A549 (cell line): ENCODE measurements around the gene RIN2. TPM values are rescaled to one million over a fixed set of nuclear protein-coding genes. Genes with fewer than 3 reads are reported as not detected.

Experiments used
- ATAC-seq, 2 experiments: fragments of 200-7000 bp in 1 of 2; fragments of >200 bp in 1 of 2; cut with Nextera tagmentation in 1 of 2; cut with Tn5 transposase in 1 of 2; 3 replicates each; pipeline versions ENCODE4 v1.8.0 to v1.9.1; 2018 to 2020; ENCODE audit warnings: mild to moderate bottlenecking in 1 of 2, moderate library complexity in 1 of 2
- CTCF ChIA-PET: fragments of 300-600 bp; sonication (Branson Sonifier 250); formaldehyde crosslinking; extraction: SDS; loops from one replicate; lab custom pipeline; 2021; ENCODE audit warnings: antibody characterized with exemption, inconsistent platforms; lab: Yijun Ruan, JAX
- POLR2A ChIA-PET: fragments of 350-600 bp; formaldehyde crosslinking; extraction: SDS; loops from one replicate; lab custom pipeline; 2021; ENCODE audit warnings: antibody characterized with exemption, inconsistent platforms; lab: Yijun Ruan, JAX
- DNase-seq, 2 experiments: peaks; one replicate each; pipeline versions ENCODE4 v3.0.0 to v3.0.0-alpha.2; 2011 to 2016; ENCODE audit warnings: low read depth in 1 of 2, low spot score in 1 of 2
- FAIRE-seq: peaks from 2 replicates; lab custom pipeline; 2011; peaks lifted over from hg19 to GRCh38; lab: Jason Lieb, UNC
- H3K27ac ChIP-seq, 2 experiments: fragments of >200 bp; sonication (Bioruptor Twin); formaldehyde crosslinking; 3 replicates each; pipeline ENCODE4 v1.5.1; 2016 to 2017
- H3K4me1 ChIP-seq: fragments of >200 bp; sonication (Bioruptor Twin); formaldehyde crosslinking; 3 replicates; pipeline ENCODE4 v1.6.1; 2016
- H3K4me2 ChIP-seq: fragments of >200 bp; sonication (Bioruptor Twin); formaldehyde crosslinking; 3 replicates; pipeline ENCODE4 v1.6.1; 2016
- H3K4me3 ChIP-seq: fragments of >200 bp; sonication (Bioruptor Twin); formaldehyde crosslinking; 3 replicates; pipeline ENCODE4 v1.5.1; 2016
- H3K9me3 ChIP-seq: fragments of >200 bp; sonication (Bioruptor Twin); formaldehyde crosslinking; 3 replicates; pipeline ENCODE4 v1.6.1; 2016
- BHLHE40 ChIP-seq: IDR thresholded peaks from 2 replicates; pipeline ENCODE4 v1.6.1; 2012; ENCODE audit warnings: low read depth, low read length, inconsistent platforms
- CBX2 ChIP-seq: fragments of 200-600 bp; sonication (generic); IDR thresholded peaks from 2 replicates; pipeline ENCODE4 v1.6.1; 2016; ENCODE audit warnings: low read depth, mild to moderate bottlenecking, borderline replicate concordance
- CBX8 ChIP-seq: fragments of 200-600 bp; sonication (generic); IDR thresholded peaks from 2 replicates; pipeline ENCODE4 v1.6.1; 2016
- CHD2 ChIP-seq: fragments of 150-350 bp; IDR thresholded peaks from 2 replicates; pipeline ENCODE4 v1.6.1; 2014; ENCODE audit warnings: low read length; ENCODE audit not compliant: partially characterized antibody
- EHF ChIP-seq: fragments of 250-450 bp; sonication (Bioruptor Pico); IDR thresholded peaks from 2 replicates; pipeline ENCODE4 v1.5.0; 2020; ENCODE audit warnings: mild to moderate bottlenecking
- EHMT2 ChIP-seq: fragments of 200-600 bp; sonication (generic); IDR thresholded peaks from 2 replicates; pipeline ENCODE4 v1.6.1; 2016; ENCODE audit warnings: antibody characterized with exemption, low read depth, mild to moderate bottlenecking, moderate library complexity
- ESRRA ChIP-seq: fragments of 150-350 bp; IDR thresholded peaks from 2 replicates; pipeline ENCODE4 v1.6.1; 2014; ENCODE audit warnings: mild to moderate bottlenecking, low read length, borderline replicate concordance
- FOSB ChIP-seq: fragments of 250-450 bp; sonication (Bioruptor Pico); IDR thresholded peaks from 2 replicates; pipeline ENCODE4 v1.5.0; 2020; ENCODE audit warnings: mild to moderate bottlenecking, moderate library complexity
- GATA3 ChIP-seq: IDR thresholded peaks from 2 replicates; pipeline ENCODE4 v1.6.1; 2012; ENCODE audit warnings: borderline replicate concordance
- HDAC2 ChIP-seq: fragments of 200-600 bp; sonication (generic); IDR thresholded peaks from 2 replicates; pipeline ENCODE4 v1.6.1; 2016
- HOXA7 ChIP-seq: fragments of 250-450 bp; sonication (Bioruptor Pico); IDR thresholded peaks from 2 replicates; pipeline ENCODE4 v1.5.0; 2020; ENCODE audit warnings: mild to moderate bottlenecking, moderate library complexity
- JUN ChIP-seq, 2 experiments: fragments of >200 bp; sonication (Bioruptor Twin); formaldehyde crosslinking; IDR thresholded peaks; 2 replicates in 1 of 2; 3 replicates in 1 of 2; pipeline ENCODE4 v1.6.1; 2016 to 2017
- KDM1A ChIP-seq: fragments of 200-600 bp; sonication (generic); IDR thresholded peaks from 2 replicates; pipeline ENCODE4 v1.6.1; 2016; ENCODE audit warnings: low read depth, mild to moderate bottlenecking
- KDM5A ChIP-seq: fragments of 200-600 bp; sonication (generic); IDR thresholded peaks from 2 replicates; pipeline ENCODE4 v1.6.1; 2016; ENCODE audit warnings: antibody characterized with exemption, mild to moderate bottlenecking
- MAFK ChIP-seq: fragments of 450-650 bp; IDR thresholded peaks from 2 replicates; pipeline ENCODE4 v1.6.1; 2014; ENCODE audit not compliant: partially characterized antibody
- MAZ ChIP-seq: fragments of 150-350 bp; IDR thresholded peaks from 2 replicates; pipeline ENCODE4 v1.6.1; 2014; ENCODE audit warnings: antibody characterized with exemption, low read depth, low read length, borderline replicate concordance
- MYC ChIP-seq: IDR thresholded peaks from 2 replicates; pipeline ENCODE4 v1.6.1; 2012; ENCODE audit warnings: mild to moderate bottlenecking, inconsistent platforms, low read length, improper control_type of control experiment, borderline replicate concordance
- NFE2L2 ChIP-seq: fragments of 150-350 bp; conservative IDR thresholded peaks from 2 replicates; pipeline ENCODE4 v1.6.1; 2014; ENCODE audit warnings: low read length
- NPAS2 ChIP-seq: fragments of 250-450 bp; sonication (Bioruptor Pico); IDR thresholded peaks from 2 replicates; pipeline ENCODE4 v1.8.0; 2022; ENCODE audit warnings: mild to moderate bottlenecking, moderate library complexity, borderline replicate concordance
- NR3C1 ChIP-seq: fragments of >200 bp; sonication (Bioruptor Twin); formaldehyde crosslinking; IDR thresholded peaks from 3 replicates; pipeline ENCODE4 v1.6.1; 2017
- PHF8 ChIP-seq: fragments of 200-600 bp; sonication (generic); IDR thresholded peaks from 2 replicates; pipeline ENCODE4 v1.6.1; 2016; ENCODE audit warnings: low read depth, mild to moderate bottlenecking, antibody characterized with exemption, moderate library complexity, borderline replicate concordance
- POLR2AphosphoS2 ChIP-seq: conservative IDR thresholded peaks from 2 replicates; pipeline ENCODE4 v1.6.1; 2012; ENCODE audit warnings: low read length, improper control_type of control experiment, inconsistent platforms
- RNF2 ChIP-seq: fragments of 200-600 bp; sonication (generic); IDR thresholded peaks from 2 replicates; pipeline ENCODE4 v1.6.1; 2016; ENCODE audit warnings: low read depth, mild to moderate bottlenecking, antibody characterized with exemption, moderate library complexity, borderline replicate concordance
- SMC3 ChIP-seq: fragments of >200 bp; sonication (Bioruptor Twin); formaldehyde crosslinking; IDR thresholded peaks from 3 replicates; pipeline ENCODE4 v1.6.1; 2018; ENCODE audit warnings: inconsistent platforms
- TFCP2L1 ChIP-seq: fragments of 250-450 bp; sonication (Bioruptor Pico); IDR thresholded peaks from 2 replicates; pipeline ENCODE4 v1.5.0; 2021; ENCODE audit warnings: mild to moderate bottlenecking
- WGBS: methylation state at CpG from one replicate; pipeline ENCODE4 v1.1.6; 2017; ENCODE audit errors: missing lambda C conversion rate; 5-methylcytosine and 5-hydroxymethylcytosine counted together
- polyA plus RNA-seq, 4 experiments: library from polyadenylated mRNA; depleted of rRNA in 3 of 4; stranded (reverse); fragments of >200 nt; fragmentation: RNase III in 1 of 4; extraction: RNeasy Plus Mini Kit Qiagen cat#74134 plus additional on column Dnase treatment in 1 of 4; gene quantifications; 2 replicates in 3 of 4; 3 replicates in 1 of 4; pipeline ENCODE4 v1.2.3, GENCODE V29; 2011 to 2017
- TF ChIP-seq, protein P1 (sequence below): fragments of 150-350 bp; IDR thresholded peaks from 2 replicates; pipeline ENCODE4 v1.6.1; 2014; ENCODE audit warnings: low read depth, mild to moderate bottlenecking, low read length
- TF ChIP-seq, protein P2 (sequence below): IDR thresholded peaks from 2 replicates; pipeline ENCODE4 v1.6.1; 2012

RIN2 gene
- polyA plus RNA-seq, 2 of the 4 experiments (the other 2 are of a cell fraction): 22.4 to 34.7 TPM

DNA sequence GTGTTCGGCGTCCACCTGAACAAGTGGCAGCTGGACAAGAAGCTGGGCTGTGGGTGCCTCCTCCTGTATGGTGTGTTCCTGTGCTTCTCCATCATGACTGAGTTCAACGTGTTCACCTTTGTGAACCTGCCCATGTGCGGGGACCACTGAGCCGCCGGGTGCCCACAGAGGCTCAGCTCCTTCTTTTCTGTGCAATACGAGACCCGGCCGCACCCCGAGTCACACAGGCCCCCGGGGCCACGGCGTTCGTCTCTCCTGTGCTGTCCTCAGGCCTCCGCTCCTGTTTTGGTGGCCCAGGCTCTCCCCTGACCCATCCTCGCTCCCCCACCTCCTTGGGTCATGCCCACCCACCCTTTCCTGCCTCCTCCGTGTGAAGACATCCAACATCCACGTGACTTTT, 37.1 kb upstream of the RIN2 start:
- TF ChIP-seq MYC (no peak), PHF8 (no peak), KDM1A (no peak), FOSB (CRISPR knock-in tag) (no peak), CHD2 (no peak), NPAS2 (no peak), JUN (IDR thresholded peaks at IDR 0.05) (no peak), CBX8 (no peak), HOXA7 (CRISPR knock-in tag) (no peak)
- TF ChIP-seq, all 56 proteins: peak for 0
- ChIA-PET POLR2A (no interaction called here), CTCF (interaction anchor here (1.1 to 2.4 kb wide), 6 partner anchors 17 to 64 kb away, joined by 3 to 10 read pairs (median 3); no protein-coding TSS in a partner anchor)
- 0 out of 3 replicates have a peak, but pooled peaks cover under 1% of the 10 kb centered on the region for H3K4me1 ChIP-seq
- ATAC-seq (no peak), FAIRE-seq (no peak), DNase-seq (no peak)
- no peak overlapping the region for H3K27ac ChIP-seq
- H3K9me3 ChIP-seq: peaks cover 14% of the 10 kb centered on the region
- whole genome bisulfite sequencing: 84% methylated on average over 18 of the region's 18 CpGs
- H3K4me2 ChIP-seq: no peak overlapping the region
- H3K4me3 ChIP-seq: no peak overlapping the region

DNA sequence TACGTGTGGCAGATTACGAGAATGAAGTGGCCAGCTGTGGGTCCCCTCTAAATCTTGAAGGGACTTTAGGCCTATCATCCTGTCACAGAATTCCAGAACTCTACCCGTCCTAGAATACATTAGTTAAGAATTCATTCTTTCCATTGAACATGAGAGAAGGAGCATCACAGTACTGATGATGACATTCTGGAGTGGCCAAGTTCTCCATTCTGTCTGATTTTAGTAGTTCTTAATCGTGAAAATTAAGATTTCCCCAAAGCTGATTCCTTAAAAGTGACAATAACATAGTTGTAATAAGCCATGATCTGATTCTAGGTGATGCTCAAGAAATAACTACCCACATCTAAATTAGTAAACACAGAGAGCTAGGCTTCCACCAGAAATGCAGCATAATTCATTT, 35.0 kb upstream of the RIN2 start:
- Histone ChIP-seq H3K4me1 (0 out of 3 replicates have a peak, but pooled peaks cover 6% of the 10 kb centered on the region), H3K4me2 (no peak overlapping the region), H3K4me3 (no peak overlapping the region), H3K27ac (no peak overlapping the region), H3K9me3 (no peaks in the 10 kb centered on the region)
- DNase-seq (no peak), ATAC-seq (no peak), FAIRE-seq (peak; percentile 32)
- TF ChIP-seq CBX2 (no peak), MAZ (no peak), NR3C1 (no peak), KDM5A (no peak), CBX8 (no peak), EHMT2 (no peak), RNF2 (no peak), GATA3 (no peak), TFCP2L1 (CRISPR knock-in tag) (no peak), ESRRA (no peak)
- TF ChIP-seq, protein P1, sequence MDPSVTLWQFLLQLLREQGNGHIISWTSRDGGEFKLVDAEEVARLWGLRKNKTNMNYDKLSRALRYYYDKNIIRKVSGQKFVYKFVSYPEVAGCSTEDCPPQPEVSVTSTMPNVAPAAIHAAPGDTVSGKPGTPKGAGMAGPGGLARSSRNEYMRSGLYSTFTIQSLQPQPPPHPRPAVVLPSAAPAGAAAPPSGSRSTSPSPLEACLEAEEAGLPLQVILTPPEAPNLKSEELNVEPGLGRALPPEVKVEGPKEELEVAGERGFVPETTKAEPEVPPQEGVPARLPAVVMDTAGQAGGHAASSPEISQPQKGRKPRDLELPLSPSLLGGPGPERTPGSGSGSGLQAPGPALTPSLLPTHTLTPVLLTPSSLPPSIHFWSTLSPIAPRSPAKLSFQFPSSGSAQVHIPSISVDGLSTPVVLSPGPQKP: no peak
- POLR2A ChIA-PET: no interaction called here
- CTCF ChIA-PET: interaction anchor here (0.9 to 1.2 kb wide), 2 partner anchors 9 to 30 kb away, joined by 3 read pairs; no protein-coding TSS in a partner anchor
- 64% methylated on average over 4 of the region's 4 CpGs for WGBS

DNA sequence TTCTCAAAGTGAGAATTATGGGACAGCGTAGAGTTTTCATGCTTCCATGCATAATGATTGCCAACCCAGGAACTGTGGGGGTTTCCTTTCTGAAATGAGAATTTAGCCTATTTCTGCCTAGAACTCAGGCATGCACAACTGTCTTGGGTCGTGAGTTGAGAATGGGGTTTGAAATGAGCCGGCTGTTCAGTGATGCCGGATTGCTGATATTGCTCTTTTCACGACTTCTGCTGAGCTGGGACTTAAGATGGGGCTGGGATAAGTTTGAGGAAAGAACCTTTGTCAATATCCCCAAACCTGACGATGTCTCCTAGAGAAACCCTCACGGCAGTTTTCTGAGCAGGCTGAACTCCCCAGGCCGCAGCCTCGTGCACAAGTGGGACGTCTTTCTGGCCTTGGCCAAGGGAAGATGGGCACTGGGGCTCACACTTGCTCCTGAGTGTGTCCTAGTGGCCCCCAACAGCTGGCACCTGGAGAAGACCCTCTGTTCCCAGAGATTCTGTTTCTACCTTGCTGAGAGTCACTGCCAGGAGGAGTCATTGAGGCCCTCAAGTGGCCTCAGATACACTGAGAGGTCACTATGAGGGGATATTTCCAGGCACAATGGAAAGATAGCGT, 34.1 kb upstream of the RIN2 start:
- DNase-seq (no peak), ATAC-seq (no peak), FAIRE-seq (no peak)
- Histone ChIP-seq H3K4me2 (no peak overlapping the region), H3K4me3 (no peak overlapping the region), H3K27ac (no peak overlapping the region), H3K4me1 (0 out of 3 replicates have a peak, but pooled peaks cover 6% of the 10 kb centered on the region), H3K9me3 (no peaks in the 10 kb centered on the region)
- WGBS: 85% methylated on average over 11 of the region's 11 CpGs
- CTCF ChIA-PET: interaction anchor here (1.1 to 1.2 kb wide), 2 partner anchors 31 to 61 kb away, joined by 3 read pairs; no protein-coding TSS in a partner anchor
- POLR2A ChIA-PET: no interaction called here
- TF ChIP-seq MAFK: peak; percentile 55
- TF ChIP-seq NPAS2: no peak

DNA sequence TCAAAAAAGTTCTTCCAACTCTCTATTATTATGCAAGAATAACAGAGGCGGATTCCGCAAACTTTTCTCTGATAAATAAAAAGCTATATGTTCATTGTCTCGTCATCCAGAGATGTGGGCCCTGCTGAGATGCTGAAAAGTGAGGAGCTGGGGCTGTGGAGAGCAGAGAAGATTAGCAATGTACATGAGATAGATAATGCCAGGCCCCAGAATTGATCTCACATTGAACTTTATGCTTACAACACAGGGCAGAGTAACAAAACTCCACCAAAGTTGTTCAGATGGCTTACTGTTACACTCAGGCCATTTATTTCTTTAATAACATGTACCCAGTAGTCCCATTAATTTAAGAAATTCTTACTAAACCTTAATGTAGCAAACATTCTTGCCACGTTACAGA, 32.7 kb upstream of the RIN2 start:
- FAIRE-seq: peak; percentile 63
- WGBS: 88% methylated on average over 4 of the region's 4 CpGs

More for the DNA sequence above, 32.7 kb upstream of the RIN2 start:
- H3K4me1 ChIP-seq: 0 out of 3 replicates have a peak, but pooled peaks cover 6% of the 10 kb centered on the region
- ChIA-PET CTCF (interaction anchor here (1.1 to 2.0 kb wide), 2 partner anchors 11 to 18 kb away, joined by 3 to 5 read pairs; no protein-coding TSS in a partner anchor), POLR2A (no interaction called here)
- H3K27ac ChIP-seq: no peak overlapping the region
- H3K9me3 ChIP-seq: no peaks in the 10 kb centered on the region
- no peak overlapping the region for H3K4me3 ChIP-seq
- DNase-seq (no peak), ATAC-seq (no peak)
- TF ChIP-seq EHMT2: no peak
- TF ChIP-seq SMC3: no peak
- TF ChIP-seq BHLHE40: no peak
- TF ChIP-seq HDAC2: no peak
- TF ChIP-seq EHF (CRISPR knock-in tag): no peak
- no peak for TF ChIP-seq NFE2L2
- no peak for TF ChIP-seq TFCP2L1 (CRISPR knock-in tag)
- TF ChIP-seq, protein P2, sequence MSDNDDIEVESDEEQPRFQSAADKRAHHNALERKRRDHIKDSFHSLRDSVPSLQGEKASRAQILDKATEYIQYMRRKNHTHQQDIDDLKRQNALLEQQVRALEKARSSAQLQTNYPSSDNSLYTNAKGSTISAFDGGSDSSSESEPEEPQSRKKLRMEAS: no peak
- no peak for TF ChIP-seq POLR2AphosphoS2
- H3K4me2 ChIP-seq: no peak overlapping the region
